HepG2 (cell line): Measurements from ENCODE around the gene INTS1. TPM values are rescaled to one million over a fixed set of nuclear protein-coding genes. Genes with fewer than 3 reads are reported as not detected.
A peak's percentile ranks its signal among the peaks of the same experiment; 100 is the strongest.

Source experiments
- HNRNPK ChIP-seq: fragments of 200-400 bp; formaldehyde crosslinking; IDR thresholded peaks from 2 replicates; pipeline ENCODE4 v1.6.1; 2018; ENCODE audit warnings: low read length, low read depth, moderate library complexity, mild to moderate bottlenecking; ENCODE audit not compliant: poor library complexity, severe bottlenecking
- ISL2 ChIP-seq: sonication (generic); formaldehyde crosslinking; IDR thresholded peaks from 2 replicates; pipeline ENCODE4 v1.5.0; 2020; ENCODE audit warnings: missing genetic modification reagents
- KDM1A ChIP-seq: IDR thresholded peaks from 2 replicates; pipeline ENCODE4 v1.6.1; 2016; ENCODE audit warnings: missing compliant biosample characterization
- NBN ChIP-seq: fragments of 450-650 bp; conservative IDR thresholded peaks from 2 replicates; pipeline ENCODE4 v1.6.1; 2017
- PREB ChIP-seq: sonication (generic); formaldehyde crosslinking; IDR thresholded peaks from 2 replicates; pipeline ENCODE4 v1.4.0; 2020; ENCODE audit warnings: missing genetic modification reagents
- SIX4 ChIP-seq: sonication (generic); formaldehyde crosslinking; IDR thresholded peaks from 2 replicates; pipeline ENCODE4 v1.4.0; 2020; ENCODE audit warnings: missing genetic modification reagents
- SKIL ChIP-seq: sonication (generic); formaldehyde crosslinking; IDR thresholded peaks from 2 replicates; pipeline ENCODE4 v1.8.0; 2022; ENCODE audit warnings: missing genetic modification reagents, mild to moderate bottlenecking, moderate library complexity, borderline replicate concordance
- TCF7 ChIP-seq: sonication (generic); IDR thresholded peaks from 2 replicates; pipeline ENCODE4 v1.6.1; 2016; ENCODE audit warnings: antibody characterized with exemption, low read depth
- TEAD3 ChIP-seq: optimal IDR thresholded peaks from 2 replicates; pipeline ENCODE3; 2016; ENCODE audit warnings: borderline replicate concordance
- ZBTB8A ChIP-seq: sonication (generic); formaldehyde crosslinking; IDR thresholded peaks from 2 replicates; pipeline ENCODE4 v1.4.0; 2020; ENCODE audit warnings: mild to moderate bottlenecking, low read depth, missing genetic modification reagents, borderline replicate concordance
- ZNF530 ChIP-seq: sonication (generic); formaldehyde crosslinking; IDR thresholded peaks from 2 replicates; pipeline ENCODE4 v1.5.0; 2020; ENCODE audit warnings: low read depth, mild to moderate bottlenecking, missing genetic modification reagents
- ZNF549 ChIP-seq: sonication (generic); formaldehyde crosslinking; IDR thresholded peaks from 2 replicates; pipeline ENCODE4 v1.5.0; 2020; ENCODE audit warnings: missing genetic modification reagents
- ZNF572 ChIP-seq: sonication (generic); formaldehyde crosslinking; IDR thresholded peaks from 2 replicates; pipeline ENCODE4 v1.5.1; 2020; ENCODE audit warnings: mild to moderate bottlenecking, missing genetic modification reagents
- ZNF75D ChIP-seq: sonication (generic); formaldehyde crosslinking; IDR thresholded peaks from 2 replicates; pipeline ENCODE4 v1.8.1; 2023; ENCODE audit warnings: missing genetic modification reagents, mild to moderate bottlenecking, borderline replicate concordance
- ZNF768 ChIP-seq: sonication (generic); formaldehyde crosslinking; IDR thresholded peaks from 2 replicates; pipeline ENCODE4 v1.4.0; 2020; ENCODE audit warnings: missing genetic modification reagents
- ZNF773 ChIP-seq: sonication (generic); formaldehyde crosslinking; IDR thresholded peaks from 2 replicates; pipeline ENCODE4 v1.4.0; 2020; ENCODE audit warnings: missing genetic modification reagents, borderline replicate concordance
- ZNF879 ChIP-seq: sonication (generic); formaldehyde crosslinking; IDR thresholded peaks from 2 replicates; pipeline ENCODE4 v1.8.1; 2023; ENCODE audit warnings: missing genetic modification reagents
- polyA plus RNA-seq, 8 experiments: library from polyadenylated mRNA; depleted of rRNA in 3 of 8; stranded (reverse) in 7 of 8; unstranded in 1 of 8; fragments of >200 nt; fragmentation: Illumina TruSeq in 4 of 8; extraction: Trizol in 4 of 8; gene quantifications; 2 replicates each; pipeline versions ENCODE4 v1.2.1 to v1.2.3, GENCODE V29; 2011 to 2016; ENCODE audit warnings: low read depth in 4 of 8, missing spikeins in 1 of 8, mixed read lengths in 1 of 8; ENCODE audit not compliant: insufficient read depth in 1 of 8
- total RNA-seq, 5 experiments: library from RNA; depleted of rRNA; stranded (reverse); fragments of >200 nt; fragmentation: Illumina TruSeq; extraction: Trizol; gene quantifications; 2 replicates each; pipeline ENCODE4 v1.2.3, GENCODE V29; 2016; ENCODE audit warnings: low read depth in 1 of 5
- TF ChIP-seq, protein P1 (sequence below): sonication (generic); formaldehyde crosslinking; conservative IDR thresholded peaks from 2 replicates; pipeline ENCODE4 v1.8.1; 2023; ENCODE audit warnings: missing genetic modification reagents
- TF ChIP-seq, protein P2 (sequence below): sonication (generic); formaldehyde crosslinking; IDR thresholded peaks from 2 replicates; pipeline ENCODE4 v1.4.0; 2020; ENCODE audit warnings: missing genetic modification reagents
- TF ChIP-seq, protein P3 (sequence below): sonication (generic); formaldehyde crosslinking; IDR thresholded peaks from 2 replicates; pipeline ENCODE4 v1.4.0; 2020; ENCODE audit warnings: mild to moderate bottlenecking, low read depth, missing genetic modification reagents

The INTS1 gene
- total and polyA plus RNA-seq, 2 of the 13 experiments (the other 11 are each of a cell fraction or from before 2014, with no cell fraction given) = 13.7 to 29.0 TPM

DNA sequence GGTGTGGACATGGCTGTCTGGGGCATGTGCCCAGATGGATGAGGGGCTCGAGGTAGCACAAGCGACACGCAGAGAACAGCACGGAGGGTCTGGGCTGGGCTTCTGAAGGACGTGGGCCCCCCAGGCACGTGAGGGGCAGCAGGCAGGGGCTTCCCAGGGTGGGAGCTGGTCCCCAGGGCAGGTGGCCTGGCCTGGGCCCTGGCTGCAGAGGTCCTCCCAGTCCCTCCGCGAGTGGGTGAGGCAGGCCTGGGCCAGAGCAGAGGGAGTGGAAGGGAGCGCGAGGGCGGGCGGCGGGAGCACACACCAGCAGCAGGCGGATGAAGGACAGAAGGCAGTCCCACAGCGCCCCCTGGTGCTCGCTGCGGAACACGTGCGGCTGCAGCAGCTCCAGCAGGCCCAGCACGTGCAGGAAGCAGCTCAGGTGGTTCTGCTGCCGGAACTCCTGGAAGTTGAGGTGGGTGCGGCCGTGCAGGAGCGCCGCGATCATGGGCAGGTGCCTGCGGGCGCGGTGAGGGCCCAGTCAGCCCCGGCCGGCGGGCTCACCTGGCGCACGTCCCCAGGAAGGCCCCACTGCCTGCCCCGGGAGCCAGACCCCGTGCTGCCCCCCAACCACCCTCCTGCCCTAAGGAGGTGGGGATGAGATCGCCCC, 30.2 kb downstream of the INTS1 start (continued):
- TF ChIP-seq, protein P1, sequence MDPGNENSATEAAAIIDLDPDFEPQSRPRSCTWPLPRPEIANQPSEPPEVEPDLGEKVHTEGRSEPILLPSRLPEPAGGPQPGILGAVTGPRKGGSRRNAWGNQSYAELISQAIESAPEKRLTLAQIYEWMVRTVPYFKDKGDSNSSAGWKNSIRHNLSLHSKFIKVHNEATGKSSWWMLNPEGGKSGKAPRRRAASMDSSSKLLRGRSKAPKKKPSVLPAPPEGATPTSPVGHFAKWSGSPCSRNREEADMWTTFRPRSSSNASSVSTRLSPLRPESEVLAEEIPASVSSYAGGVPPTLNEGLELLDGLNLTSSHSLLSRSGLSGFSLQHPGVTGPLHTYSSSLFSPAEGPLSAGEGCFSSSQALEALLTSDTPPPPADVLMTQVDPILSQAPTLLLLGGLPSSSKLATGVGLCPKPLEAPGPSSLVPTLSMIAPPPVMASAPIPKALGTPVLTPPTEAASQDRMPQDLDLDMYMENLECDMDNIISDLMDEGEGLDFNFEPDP (CRISPR knock-in tag) = no peak
- TF ChIP-seq ZNF768 (CRISPR knock-in tag) (peak; percentile 45; the same call in 1 of the 2 replicates), ZNF549 (CRISPR knock-in tag) (no peak), ZNF572 (CRISPR knock-in tag) (0 out of 2 replicates have a peak, but pooled peaks have one; percentile 12), HNRNPK (no peak), ISL2 (CRISPR knock-in tag) (0 out of 2 replicates have a peak, but pooled peaks have one; percentile 16), ZNF773 (CRISPR knock-in tag) (no peak), NBN (no peak), PREB (CRISPR knock-in tag) (no peak), KDM1A (no peak), TCF7 (no peak), ZNF530 (no peak), ZNF879 (no peak), SIX4 (CRISPR knock-in tag) (no peak), TEAD3 (CRISPR knock-in tag) (peak; percentile 69), ZNF75D (CRISPR knock-in tag) (no peak), ZBTB8A (CRISPR knock-in tag) (no peak), SKIL (CRISPR knock-in tag) (peak; percentile 36; the same call in 1 of the 2 replicates)
- TF ChIP-seq, protein P2, sequence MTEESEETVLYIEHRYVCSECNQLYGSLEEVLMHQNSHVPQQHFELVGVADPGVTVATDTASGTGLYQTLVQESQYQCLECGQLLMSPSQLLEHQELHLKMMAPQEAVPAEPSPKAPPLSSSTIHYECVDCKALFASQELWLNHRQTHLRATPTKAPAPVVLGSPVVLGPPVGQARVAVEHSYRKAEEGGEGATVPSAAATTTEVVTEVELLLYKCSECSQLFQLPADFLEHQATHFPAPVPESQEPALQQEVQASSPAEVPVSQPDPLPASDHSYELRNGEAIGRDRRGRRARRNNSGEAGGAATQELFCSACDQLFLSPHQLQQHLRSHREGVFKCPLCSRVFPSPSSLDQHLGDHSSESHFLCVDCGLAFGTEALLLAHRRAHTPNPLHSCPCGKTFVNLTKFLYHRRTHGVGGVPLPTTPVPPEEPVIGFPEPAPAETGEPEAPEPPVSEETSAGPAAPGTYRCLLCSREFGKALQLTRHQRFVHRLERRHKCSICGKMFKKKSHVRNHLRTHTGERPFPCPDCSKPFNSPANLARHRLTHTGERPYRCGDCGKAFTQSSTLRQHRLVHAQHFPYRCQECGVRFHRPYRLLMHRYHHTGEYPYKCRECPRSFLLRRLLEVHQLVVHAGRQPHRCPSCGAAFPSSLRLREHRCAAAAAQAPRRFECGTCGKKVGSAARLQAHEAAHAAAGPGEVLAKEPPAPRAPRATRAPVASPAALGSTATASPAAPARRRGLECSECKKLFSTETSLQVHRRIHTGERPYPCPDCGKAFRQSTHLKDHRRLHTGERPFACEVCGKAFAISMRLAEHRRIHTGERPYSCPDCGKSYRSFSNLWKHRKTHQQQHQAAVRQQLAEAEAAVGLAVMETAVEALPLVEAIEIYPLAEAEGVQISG = peak; percentile 74
- TF ChIP-seq, protein P3, sequence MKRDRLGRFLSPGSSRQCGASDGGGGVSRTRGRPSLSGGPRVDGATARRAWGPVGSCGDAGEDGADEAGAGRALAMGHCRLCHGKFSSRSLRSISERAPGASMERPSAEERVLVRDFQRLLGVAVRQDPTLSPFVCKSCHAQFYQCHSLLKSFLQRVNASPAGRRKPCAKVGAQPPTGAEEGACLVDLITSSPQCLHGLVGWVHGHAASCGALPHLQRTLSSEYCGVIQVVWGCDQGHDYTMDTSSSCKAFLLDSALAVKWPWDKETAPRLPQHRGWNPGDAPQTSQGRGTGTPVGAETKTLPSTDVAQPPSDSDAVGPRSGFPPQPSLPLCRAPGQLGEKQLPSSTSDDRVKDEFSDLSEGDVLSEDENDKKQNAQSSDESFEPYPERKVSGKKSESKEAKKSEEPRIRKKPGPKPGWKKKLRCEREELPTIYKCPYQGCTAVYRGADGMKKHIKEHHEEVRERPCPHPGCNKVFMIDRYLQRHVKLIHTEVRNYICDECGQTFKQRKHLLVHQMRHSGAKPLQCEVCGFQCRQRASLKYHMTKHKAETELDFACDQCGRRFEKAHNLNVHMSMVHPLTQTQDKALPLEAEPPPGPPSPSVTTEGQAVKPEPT = 0 out of 2 replicates have a peak, but pooled peaks have one; percentile 64
